Activated CD4-positive, alpha-beta T cell treated with anti-CD3 and anti-CD28 coated beads, Interleukin-2, amount 50 U/mL, for 48 hours (primary cell): ENCODE data around the gene NSUN2.
A peak's percentile ranks its signal among the peaks of the same experiment; 100 is the strongest.
"Not testable (repeated sequence)": the region's sequence is repeated elsewhere in the genome, so short reads cannot be mapped to it uniquely, and the experiment has no call there.

Source experiments
- DNase-seq, 2 experiments: peaks; one replicate each; pipeline ENCODE4 v3.0.0-alpha.2; 2020

Gene NSUN2

GRCh38 chr5:6632888-6633468 lies at the start of gene NSUN2, which contains the start of gene SRD5A1:
TSS of gene NSUN2 (minus strand) at chr5:6633044. CDS start at chr5:6632979, 65 bp downstream.
TSS of gene SRD5A1 (plus strand) at chr5:6633440. CDS start at chr5:6633577, 137 bp downstream.
- DNase-seq = peak; percentile 89

- DNase-seq = no peak
Observed at GRCh38 chr5:6682239-6682638, 49.4 kb upstream of the NSUN2 start.

GRCh38 chr5:6681682-6682081 lies 48.8 kb upstream of the NSUN2 start:
- no peak for DNase-seq

GRCh38 chr5:6680922-6681321 lies 48.1 kb upstream of the NSUN2 start:
- no peak for DNase-seq

- no peak for DNase-seq
Observed at GRCh38 chr5:6678385-6678784, 45.5 kb upstream of the NSUN2 start.

- no peak for DNase-seq
Observed at GRCh38 chr5:6676702-6677101, 43.9 kb upstream of the NSUN2 start.

GRCh38 chr5:6675784-6676491 lies 43.1 kb upstream of the NSUN2 start:
- no peak for DNase-seq

- no peak for DNase-seq
Observed at GRCh38 chr5:6674886-6675285, 42.0 kb upstream of the NSUN2 start.

GRCh38 chr5:6674421-6674820 lies 41.6 kb upstream of the NSUN2 start:
- DNase-seq = no peak

- DNase-seq = no peak
Observed at GRCh38 chr5:6673963-6674362, 41.1 kb upstream of the NSUN2 start.

- no peak for DNase-seq
Observed at GRCh38 chr5:6673031-6673430, 40.2 kb upstream of the NSUN2 start.

- DNase-seq = not testable (repeated sequence)
Observed at GRCh38 chr5:6668717-6669116, 35.9 kb upstream of the NSUN2 start.

- DNase-seq = no peak
Observed at GRCh38 chr5:6667648-6668047, 34.8 kb upstream of the NSUN2 start.

GRCh38 chr5:6666762-6667161 lies 33.9 kb upstream of the NSUN2 start:
- no peak for DNase-seq

GRCh38 chr5:6660688-6661087 lies 27.8 kb upstream of the NSUN2 start:
- no peak for DNase-seq

- no peak for DNase-seq
Observed at GRCh38 chr5:6659941-6660684, 27.3 kb upstream of the NSUN2 start.

GRCh38 chr5:6656680-6657079 lies 23.8 kb upstream of the NSUN2 start:
- no peak for DNase-seq

- DNase-seq = no peak
Observed at GRCh38 chr5:6655432-6655831, 22.6 kb upstream of the NSUN2 start.

- DNase-seq = no peak
Observed at GRCh38 chr5:6652025-6652424, 19.2 kb upstream of the NSUN2 start.

GRCh38 chr5:6649681-6650080 lies 16.8 kb upstream of the NSUN2 start:
- no peak for DNase-seq

- no peak for DNase-seq
Observed at GRCh38 chr5:6649186-6649585, 16.3 kb upstream of the NSUN2 start.

- DNase-seq = not testable (repeated sequence)
Observed at GRCh38 chr5:6645571-6646362, 12.9 kb upstream of the NSUN2 start.

- no peak for DNase-seq
Observed at GRCh38 chr5:6644794-6645241, 12.0 kb upstream of the NSUN2 start.
